Testis (tissue), 3 donors: ENCODE results near the gene EPHB1. TPM values are rescaled to one million over a fixed set of nuclear protein-coding genes. Genes with fewer than 3 reads are reported as not detected.

ENCODE experiments used
- DNase-seq: peaks from one replicate; pipeline ENCODE4 v3.0.0-alpha.2; 2019
- H3K27ac ChIP-seq, 2 donors: fragments of 200-600 bp; sonication (generic); one replicate each; pipeline ENCODE4 v1.5.1; 2019
- H3K27me3 ChIP-seq: fragments of 200-600 bp; sonication (generic); one replicate; pipeline ENCODE4 v1.5.1; 2019
- H3K36me3 ChIP-seq: fragments of 200-600 bp; sonication (generic); one replicate; pipeline ENCODE4 v1.5.1; 2017; ENCODE audit warnings: low read depth; ENCODE audit errors: missing control alignments
- H3K4me1 ChIP-seq: fragments of 200-600 bp; sonication (generic); one replicate; pipeline ENCODE4 v1.5.1; 2019
- H3K4me3 ChIP-seq, 2 donors: fragments of 200-600 bp; sonication (generic); one replicate each; pipeline ENCODE4 v1.5.1; 2017 to 2019
- H3K9me3 ChIP-seq: fragments of 200-600 bp; sonication (generic); one replicate; pipeline ENCODE4 v1.5.1; 2017
- CTCF ChIP-seq, 3 experiments: fragments of 450-650 bp in 2 of 3; fragments of 200-600 bp in 1 of 3; sonication (generic) in 1 of 3; IDR thresholded peaks; one replicate each; pipeline ENCODE4 v1.5.1; 2016 to 2019; ENCODE audit warnings: antibody characterized with exemption in 3 of 3, mild to moderate bottlenecking in 2 of 3, moderate library complexity in 1 of 3
- POLR2A ChIP-seq: fragments of 450-650 bp; IDR thresholded peaks from one replicate; pipeline ENCODE4 v1.6.1; 2017; ENCODE audit warnings: antibody characterized with exemption, mild to moderate bottlenecking, moderate library complexity
- WGBS, 2 donors: methylation state at CpG; one replicate each; pipeline ENCODE4 v1.1.5; 2018; 5-methylcytosine and 5-hydroxymethylcytosine counted together
- intact Hi-C: fragments of 100-400 bp; cut with DNase I; formaldehyde crosslinking; loops from one replicate; pipeline ENCODE4 v1.15.1; 2023; ENCODE audit warnings: low total_unique reads
- polyA plus RNA-seq: library from polyadenylated mRNA; stranded (reverse); fragments of 350-450 nt; fragmentation: Illumina TruSeq; extraction: RNeasy Lipid Tissue Mini Kit (QIAGEN cat#74804); gene quantifications from one replicate; pipeline ENCODE4 v1.2.3, GENCODE V29; 2014; ENCODE audit warnings: low read depth, low replicate concordance; ENCODE audit not compliant: insufficient read depth
- total RNA-seq, 2 donors: library from RNA; depleted of rRNA; stranded (reverse); fragments of >200 nt; gene quantifications; one replicate each; pipeline ENCODE4 v1.2.3, GENCODE V29; 2016

Gene EPHB1
- total and polyA plus RNA-seq, 3 donors from 2014 or later: 20.8 to 37.1 (median 31.3) TPM

- Histone ChIP-seq H3K27ac (no peak overlapping the region), H3K9me3 (no peaks in the 10 kb centered on the region), H3K36me3 (no peaks in the 10 kb centered on the region), H3K4me3 (no peak overlapping the region), H3K4me1 (peaks cover 16% of the 10 kb centered on the region), H3K27me3 (no peaks in the 10 kb centered on the region)
- TF ChIP-seq CTCF (IDR thresholded peaks at IDR 0.05) (no peak), POLR2A (no peak)
- intact Hi-C loops: no loop called here
- DNase-seq: no peak
- WGBS, 2 donors: 91 to 95% methylated on average over 2 of the region's 2 CpGs
Measured at GRCh38 chr3:135041601-135042000, 246.5 kb downstream of the EPHB1 start.

- no peaks in the 10 kb centered on the region for H3K4me1 ChIP-seq
- no peak overlapping the region for H3K4me3 ChIP-seq
- no peaks in the 10 kb centered on the region for H3K36me3 ChIP-seq
- no peaks in the 10 kb centered on the region for H3K27me3 ChIP-seq
- no peak for DNase-seq
- H3K9me3 ChIP-seq: no peaks in the 10 kb centered on the region
- no peak overlapping the region for H3K27ac ChIP-seq
- WGBS, 2 donors: 90 to 99% methylated on average over 4 of the region's 4 CpGs
- no peak for TF ChIP-seq POLR2A
- no peak for TF ChIP-seq CTCF (IDR thresholded peaks at IDR 0.05)
- intact Hi-C loops: no loop called here
Measured at GRCh38 chr3:135047061-135047460, 252.0 kb downstream of the EPHB1 start.

GRCh38 chr3:135050536-135050935 lies 255.5 kb downstream of the EPHB1 start:
- no peak for DNase-seq
- no peak for TF ChIP-seq POLR2A
- no peak for TF ChIP-seq CTCF (IDR thresholded peaks at IDR 0.05)
- no peak overlapping the region for H3K27ac ChIP-seq
- H3K9me3 ChIP-seq: no peaks in the 10 kb centered on the region
- 92 to 93% methylated on average over 3 of the region's 3 CpGs for WGBS, 2 donors
- H3K27me3 ChIP-seq: no peaks in the 10 kb centered on the region
- H3K36me3 ChIP-seq: no peaks in the 10 kb centered on the region
- no peaks in the 10 kb centered on the region for H3K4me1 ChIP-seq
- no peak overlapping the region for H3K4me3 ChIP-seq
- intact Hi-C loops: no loop called here

GRCh38 chr3:135051409-135051973 lies 256.4 kb downstream of the EPHB1 start:
- intact Hi-C loops: no loop called here
- DNase-seq: no peak
- Histone ChIP-seq H3K36me3 (no peaks in the 10 kb centered on the region), H3K4me1 (no peaks in the 10 kb centered on the region), H3K9me3 (no peaks in the 10 kb centered on the region), H3K27me3 (no peaks in the 10 kb centered on the region), H3K4me3 (no peak overlapping the region), H3K27ac (no peak overlapping the region)
- WGBS, 2 donors: 91% methylated on average over 4 of the region's 4 CpGs
- no peak for TF ChIP-seq POLR2A
- TF ChIP-seq CTCF (IDR thresholded peaks at IDR 0.05): no peak

GRCh38 chr3:135055449-135055848 lies 260.4 kb downstream of the EPHB1 start:
- H3K4me3 ChIP-seq: no peak overlapping the region
- 82 to 100% methylated on average over 5 of the region's 5 CpGs for WGBS, 2 donors
- intact Hi-C loops: no loop called here
- H3K9me3 ChIP-seq: no peaks in the 10 kb centered on the region
- no peaks in the 10 kb centered on the region for H3K36me3 ChIP-seq
- no peak for DNase-seq
- no peak overlapping the region for H3K27ac ChIP-seq
- no peaks in the 10 kb centered on the region for H3K4me1 ChIP-seq
- no peak for TF ChIP-seq CTCF (IDR thresholded peaks at IDR 0.05)
- no peak for TF ChIP-seq POLR2A
- H3K27me3 ChIP-seq: no peaks in the 10 kb centered on the region
